Measurements from ENCODE around the gene CHRNB4.

DNA sequence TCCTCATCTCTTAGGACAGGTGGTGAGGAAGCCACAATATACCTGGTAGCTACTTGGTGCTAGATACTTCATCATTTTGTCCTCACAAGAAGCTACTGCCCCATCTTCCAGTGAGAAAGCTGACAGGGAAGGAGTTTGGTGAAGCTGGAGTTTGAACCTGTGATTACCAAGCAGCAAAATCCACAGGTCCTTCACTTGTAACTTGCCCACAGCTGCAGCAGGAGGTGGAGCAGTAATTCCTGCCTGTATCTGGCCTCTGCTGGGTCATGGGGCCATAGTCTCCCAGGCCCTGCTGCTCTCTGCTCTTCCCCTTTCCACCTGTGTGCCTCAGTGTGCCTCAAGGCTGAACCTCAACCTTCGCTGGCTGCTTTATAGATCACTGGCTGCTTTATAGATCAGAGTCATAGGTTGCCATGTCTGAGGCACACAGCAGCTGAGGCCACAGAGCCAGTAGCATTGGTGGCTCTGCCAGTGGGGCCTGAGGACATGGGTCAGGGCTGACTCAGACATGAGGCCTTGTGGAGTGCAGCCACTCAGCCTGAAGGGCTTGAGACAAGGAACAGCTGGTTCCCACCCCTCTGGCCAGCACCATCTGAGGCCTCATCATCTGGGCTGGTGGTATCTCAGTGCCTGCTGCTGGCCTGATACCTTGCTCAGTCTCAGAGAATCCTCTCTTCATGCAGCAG is 11.1 kb upstream of the CHRNB4 start:
- TF ChIP-seq, protein P1, sequence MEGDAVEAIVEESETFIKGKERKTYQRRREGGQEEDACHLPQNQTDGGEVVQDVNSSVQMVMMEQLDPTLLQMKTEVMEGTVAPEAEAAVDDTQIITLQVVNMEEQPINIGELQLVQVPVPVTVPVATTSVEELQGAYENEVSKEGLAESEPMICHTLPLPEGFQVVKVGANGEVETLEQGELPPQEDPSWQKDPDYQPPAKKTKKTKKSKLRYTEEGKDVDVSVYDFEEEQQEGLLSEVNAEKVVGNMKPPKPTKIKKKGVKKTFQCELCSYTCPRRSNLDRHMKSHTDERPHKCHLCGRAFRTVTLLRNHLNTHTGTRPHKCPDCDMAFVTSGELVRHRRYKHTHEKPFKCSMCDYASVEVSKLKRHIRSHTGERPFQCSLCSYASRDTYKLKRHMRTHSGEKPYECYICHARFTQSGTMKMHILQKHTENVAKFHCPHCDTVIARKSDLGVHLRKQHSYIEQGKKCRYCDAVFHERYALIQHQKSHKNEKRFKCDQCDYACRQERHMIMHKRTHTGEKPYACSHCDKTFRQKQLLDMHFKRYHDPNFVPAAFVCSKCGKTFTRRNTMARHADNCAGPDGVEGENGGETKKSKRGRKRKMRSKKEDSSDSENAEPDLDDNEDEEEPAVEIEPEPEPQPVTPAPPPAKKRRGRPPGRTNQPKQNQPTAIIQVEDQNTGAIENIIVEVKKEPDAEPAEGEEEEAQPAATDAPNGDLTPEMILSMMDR (IDR thresholded peaks at IDR 0.05): no peak
- TF ChIP-seq POLR2A (IDR thresholded peaks at IDR 0.05): no peak
